ENCODE results near the gene RDH5.

RDH5 gene

DNA sequence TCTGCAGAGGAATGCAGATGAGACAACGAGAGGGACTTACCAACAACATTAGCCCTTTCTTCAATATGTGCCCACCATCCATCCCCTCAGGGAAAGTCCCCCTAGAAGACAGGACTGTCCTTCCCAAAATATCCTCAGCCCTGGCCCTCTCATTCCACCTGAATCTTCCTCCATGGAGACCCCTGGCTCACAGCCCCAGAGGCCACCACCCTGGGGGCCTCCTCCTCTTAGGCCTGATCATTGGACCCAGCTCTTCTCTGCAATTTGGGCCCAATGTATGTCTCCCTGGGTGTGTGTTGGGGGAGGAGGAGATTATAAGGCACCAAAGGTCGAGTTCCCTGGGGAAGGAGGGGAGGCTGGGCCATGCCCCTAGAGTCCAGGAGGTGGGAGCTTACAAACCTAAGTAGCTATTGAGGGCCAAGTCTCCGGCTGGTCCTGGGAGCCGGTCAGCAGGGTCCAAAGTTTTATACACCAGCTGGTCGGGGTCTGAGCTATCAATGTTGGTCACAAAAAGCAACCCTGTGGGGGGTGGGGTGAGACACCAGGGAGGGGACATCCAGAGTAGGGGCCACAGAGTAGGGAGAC is 20.6 kb upstream of the RDH5 start:
- Histone ChIP-seq H2AFZ (ENCODE audit: low read depth, low read length, severe bottlenecking) (no peak overlapping the region), H3K4me2 (ENCODE audit: low read depth, low read length, poor library complexity, severe bottlenecking) (no peak overlapping the region), H3K79me2 (ENCODE audit: insufficient read depth, low read length) (no peaks in the 10 kb centered on the region), H3K4me3 (ENCODE audit: insufficient read depth, low read length, poor library complexity, severe bottlenecking) (no peak overlapping the region), H3F3A (ENCODE audit: insufficient read depth) (no peaks in the 10 kb centered on the region), H3K27ac (ENCODE audit: low read depth, low read length) (no peak overlapping the region), H3K9ac (ENCODE audit: low read length) (no peak overlapping the region), H3K27me3 (ENCODE audit: low read length) (no peaks in the 10 kb centered on the region), H4K20me1 (ENCODE audit: low read depth, low read length) (no peaks in the 10 kb centered on the region), H3K9me3 (ENCODE audit: insufficient read depth, low read length) (no peaks in the 10 kb centered on the region), H3K36me3 (ENCODE audit: low read length) (no peaks in the 10 kb centered on the region), H3K9me2 (replicated peaks; ENCODE audit: insufficient read depth, low read length) (no peaks in the 10 kb centered on the region)
- TF ChIP-seq CTCF (IDR thresholded peaks at IDR 0.05; ENCODE audit: insufficient read depth, low read length, poor library complexity, severe bottlenecking) (no peak), EZH2phosphoT487 (conservative IDR thresholded peaks at IDR 0.05; ENCODE audit: low read length) (no peak)

- Histone ChIP-seq H3K4me2 (ENCODE audit: low read depth, low read length, poor library complexity, severe bottlenecking) (no peak overlapping the region), H3K27me3 (ENCODE audit: low read length) (no peaks in the 10 kb centered on the region), H3K9me3 (ENCODE audit: insufficient read depth, low read length) (no peaks in the 10 kb centered on the region), H3F3A (ENCODE audit: insufficient read depth) (no peaks in the 10 kb centered on the region), H3K9me2 (replicated peaks; ENCODE audit: insufficient read depth, low read length) (no peaks in the 10 kb centered on the region), H3K4me3 (ENCODE audit: insufficient read depth, low read length, poor library complexity, severe bottlenecking) (no peak overlapping the region), H3K36me3 (ENCODE audit: low read length) (no peaks in the 10 kb centered on the region), H3K79me2 (ENCODE audit: insufficient read depth, low read length) (no peaks in the 10 kb centered on the region), H3K9ac (ENCODE audit: low read length) (no peak overlapping the region), H2AFZ (ENCODE audit: low read depth, low read length, severe bottlenecking) (no peak overlapping the region), H3K27ac (ENCODE audit: low read depth, low read length) (no peak overlapping the region), H4K20me1 (ENCODE audit: low read depth, low read length) (no peaks in the 10 kb centered on the region)
- TF ChIP-seq EZH2phosphoT487 (conservative IDR thresholded peaks at IDR 0.05; ENCODE audit: low read length) (no peak), CTCF (IDR thresholded peaks at IDR 0.05; ENCODE audit: insufficient read depth, low read length, poor library complexity, severe bottlenecking) (no peak)
Measured at GRCh38 chr12:55700255-55701018, 19.8 kb upstream of the RDH5 start.

DNA sequence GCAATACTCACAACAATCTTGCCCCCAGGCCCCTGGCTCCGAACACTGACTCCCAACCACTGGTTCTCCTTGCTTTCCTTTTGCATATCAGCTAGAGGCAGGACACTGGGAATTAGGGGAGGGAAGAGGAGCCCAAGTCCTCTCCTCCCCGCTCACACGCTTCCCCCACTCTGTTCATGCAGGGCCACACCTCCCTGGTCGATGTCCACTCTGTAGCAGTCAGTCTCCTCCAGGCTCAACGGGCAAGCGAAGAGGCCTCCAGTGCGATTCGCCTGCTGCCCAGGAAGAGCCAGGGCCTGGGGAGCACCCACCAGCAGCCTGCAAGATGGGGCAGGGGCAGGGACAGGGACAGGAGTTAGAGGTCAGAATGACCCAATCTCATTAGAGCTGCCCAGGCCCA is 17.3 kb upstream of the RDH5 start:
- H3K79me2 ChIP-seq (ENCODE audit: insufficient read depth, low read length): no peaks in the 10 kb centered on the region
- H2AFZ ChIP-seq (ENCODE audit: low read depth, low read length, severe bottlenecking): no peak overlapping the region
- H3K4me3 ChIP-seq (ENCODE audit: insufficient read depth, low read length, poor library complexity, severe bottlenecking): no peak overlapping the region
- no peaks in the 10 kb centered on the region for H3F3A ChIP-seq (ENCODE audit: insufficient read depth)
- no peak overlapping the region for H3K9ac ChIP-seq (ENCODE audit: low read length)
- no peaks in the 10 kb centered on the region for H4K20me1 ChIP-seq (ENCODE audit: low read depth, low read length)
- H3K36me3 ChIP-seq (ENCODE audit: low read length): no peaks in the 10 kb centered on the region
- no peaks in the 10 kb centered on the region for H3K9me3 ChIP-seq (ENCODE audit: insufficient read depth, low read length)
- no peaks in the 10 kb centered on the region for H3K27me3 ChIP-seq (ENCODE audit: low read length)
- no peak overlapping the region for H3K27ac ChIP-seq (ENCODE audit: low read depth, low read length)
- H3K4me2 ChIP-seq (ENCODE audit: low read depth, low read length, poor library complexity, severe bottlenecking): no peak overlapping the region
- no peaks in the 10 kb centered on the region for H3K9me2 ChIP-seq (replicated peaks; ENCODE audit: insufficient read depth, low read length)
- TF ChIP-seq EZH2phosphoT487 (conservative IDR thresholded peaks at IDR 0.05; ENCODE audit: low read length) (no peak), CTCF (IDR thresholded peaks at IDR 0.05; ENCODE audit: insufficient read depth, low read length, poor library complexity, severe bottlenecking) (no peak)

Measured in SU-DHL-6 (cell line).